PC-3 (cell line): ENCODE measurements around the gene SEMA3C. TPM values are rescaled to one million over a fixed set of nuclear protein-coding genes. Genes with fewer than 3 reads are reported as not detected.

Source experiments
- ATAC-seq: fragments of 200-7000 bp; cut with Tn5 transposase; 2 replicates; pipeline ENCODE4 v1.9.1; 2020; ENCODE audit warnings: mild to moderate bottlenecking, moderate library complexity
- BruUV-seq: library from RNA; stranded (reverse); fragments of 400-500 nt; replicated peaks from 2 replicates; lab custom pipeline; 2021; lab: Mats Ljungman, UMichigan
- CTCF ChIA-PET: fragments of 300-600 bp; sonication (Branson Sonifier 250); formaldehyde crosslinking; loops from one replicate; lab custom pipeline; 2022; ENCODE audit warnings: antibody characterized with exemption; lab: Charles Lee
- POLR2A ChIA-PET: fragments of 300-600 bp; sonication (Branson Sonifier 250); formaldehyde crosslinking; loops from one replicate; lab custom pipeline; 2022; ENCODE audit warnings: antibody characterized with exemption; ENCODE audit not compliant: unreplicated experiment; lab: Charles Lee
- DNase-seq: peaks from one replicate; pipeline ENCODE4 v3.0.0-alpha.2; 2015
- H2AFZ ChIP-seq: fragments of 300-600 bp; sonication (generic); 2 replicates; pipeline ENCODE4 v1.6.0; 2016; ENCODE audit warnings: antibody characterized with exemption, low read length
- H3F3A ChIP-seq: fragments of 300-600 bp; sonication (generic); one replicate; pipeline ENCODE4 v1.6.0; 2017; ENCODE audit warnings: antibody characterized with exemption, low read length, control low read depth, mild to moderate bottlenecking; ENCODE audit not compliant: unreplicated experiment
- H3K27ac ChIP-seq: fragments of 300-600 bp; sonication (generic); 2 replicates; pipeline ENCODE4 v1.5.1; 2016; ENCODE audit warnings: mild to moderate bottlenecking, low read length
- H3K27me3 ChIP-seq: fragments of 300-600 bp; sonication (generic); 2 replicates; pipeline ENCODE4 v1.6.1; 2016; ENCODE audit warnings: low read length, mixed read lengths
- H3K36me3 ChIP-seq: fragments of 300-600 bp; sonication (generic); 2 replicates; pipeline ENCODE4 v1.6.1; 2016; ENCODE audit warnings: low read depth, mixed run types, low read length, mixed read lengths
- H3K4me1 ChIP-seq: fragments of 300-600 bp; sonication (generic); 2 replicates; pipeline ENCODE4 v1.5.1; 2016; ENCODE audit warnings: low read length; ENCODE audit not compliant: insufficient read depth
- H3K4me2 ChIP-seq: fragments of 300-600 bp; sonication (generic); 2 replicates; pipeline ENCODE4 v1.6.0; 2016; ENCODE audit warnings: low read length
- H3K4me3 ChIP-seq: fragments of 300-600 bp; sonication (generic); 2 replicates; pipeline ENCODE4 v1.5.1; 2016; ENCODE audit warnings: mild to moderate bottlenecking, low read length, mixed read lengths
- H3K79me2 ChIP-seq: fragments of 300-600 bp; sonication (generic); 2 replicates; pipeline ENCODE4 v1.6.1; 2017; ENCODE audit warnings: low read length, mixed read lengths
- H3K9ac ChIP-seq: fragments of 300-600 bp; sonication (generic); 2 replicates; pipeline ENCODE4 v1.6.0; 2016; ENCODE audit warnings: mild to moderate bottlenecking, low read length
- H3K9me2 ChIP-seq: fragments of 300-600 bp; sonication (generic); replicated peaks from 2 replicates; pipeline ENCODE4 v1.6.1; 2016; ENCODE audit warnings: mixed run types, low read length, mixed read lengths
- H3K9me3 ChIP-seq: fragments of 300-600 bp; sonication (generic); 2 replicates; pipeline ENCODE4 v1.6.1; 2016; ENCODE audit warnings: low read length, mixed read lengths
- H4K20me1 ChIP-seq: fragments of 300-600 bp; sonication (generic); 2 replicates; pipeline ENCODE4 v1.6.1; 2016; ENCODE audit warnings: low read length, mixed read lengths
- EZH2 ChIP-seq: fragments of 300-600 bp; sonication (generic); IDR thresholded peaks from one replicate; pipeline ENCODE4 v1.6.1; 2017; ENCODE audit warnings: antibody characterized with exemption, mild to moderate bottlenecking, low read length; ENCODE audit not compliant: unreplicated experiment
- EZH2phosphoT487 ChIP-seq: fragments of 300-600 bp; sonication (generic); IDR thresholded peaks from 2 replicates; pipeline ENCODE4 v1.6.1; 2018; ENCODE audit warnings: mild to moderate bottlenecking, antibody characterized with exemption, low read length, borderline replicate concordance
- intact Hi-C: fragments of 100-400 bp; cut with micrococcal nuclease; formaldehyde crosslinking; loops from 2 replicates; pipeline ENCODE4 v1.9.0; 2023
- total RNA-seq: library from RNA; depleted of rRNA; stranded (reverse); fragments of >200 nt; gene quantifications from 2 replicates; pipeline ENCODE4 v1.2.3, GENCODE V29; 2014
- TF ChIP-seq, protein P1 (sequence below): fragments of 300-600 bp; sonication (generic); conservative IDR thresholded peaks from 2 replicates; pipeline ENCODE4 v1.5.1; 2017; ENCODE audit warnings: antibody characterized with exemption, low read depth, mild to moderate bottlenecking, low read length

The SEMA3C gene
- total RNA-seq, 1 experiment from 2014 or later: 28.0 TPM

DNA sequence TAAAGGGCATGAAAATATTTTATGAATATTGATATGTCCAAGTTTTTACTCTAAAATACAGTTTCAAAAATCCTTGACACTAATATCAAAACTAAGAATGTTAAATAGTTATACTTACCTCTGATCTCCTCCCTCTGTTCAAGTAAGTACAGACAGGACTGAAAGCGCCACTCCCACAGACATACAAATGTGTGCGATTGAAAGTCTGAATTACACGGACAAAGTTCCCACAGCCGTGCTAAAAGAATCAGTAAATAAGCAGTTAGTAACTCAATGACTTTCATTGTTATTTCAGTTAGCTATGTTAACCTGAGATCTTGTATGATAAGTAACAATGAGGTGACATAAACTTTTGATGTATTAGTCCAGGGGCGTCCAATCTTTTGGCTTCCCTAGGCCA lies 100.7 kb downstream of the SEMA3C start:
- POLR2A ChIA-PET: no interaction called here
- Histone ChIP-seq H3F3A (no peaks in the 10 kb centered on the region), H4K20me1 (no peaks in the 10 kb centered on the region), H2AFZ (no peak overlapping the region), H3K79me2 (no peaks in the 10 kb centered on the region), H3K27ac (no peak overlapping the region), H3K36me3 (peaks cover 12% of the 10 kb centered on the region), H3K9me2 (no peaks in the 10 kb centered on the region), H3K9me3 (no peaks in the 10 kb centered on the region), H3K9ac (no peak overlapping the region), H3K27me3 (no peaks in the 10 kb centered on the region), H3K4me1 (peaks cover 8% of the 10 kb centered on the region; the same call in 1 of the 2 replicates), H3K4me2 (no peak overlapping the region), H3K4me3 (no peak overlapping the region)
- no TSS peak for BruUV-seq
- TF ChIP-seq EZH2 (no peak), EZH2phosphoT487 (no peak)
- TF ChIP-seq, protein P1, sequence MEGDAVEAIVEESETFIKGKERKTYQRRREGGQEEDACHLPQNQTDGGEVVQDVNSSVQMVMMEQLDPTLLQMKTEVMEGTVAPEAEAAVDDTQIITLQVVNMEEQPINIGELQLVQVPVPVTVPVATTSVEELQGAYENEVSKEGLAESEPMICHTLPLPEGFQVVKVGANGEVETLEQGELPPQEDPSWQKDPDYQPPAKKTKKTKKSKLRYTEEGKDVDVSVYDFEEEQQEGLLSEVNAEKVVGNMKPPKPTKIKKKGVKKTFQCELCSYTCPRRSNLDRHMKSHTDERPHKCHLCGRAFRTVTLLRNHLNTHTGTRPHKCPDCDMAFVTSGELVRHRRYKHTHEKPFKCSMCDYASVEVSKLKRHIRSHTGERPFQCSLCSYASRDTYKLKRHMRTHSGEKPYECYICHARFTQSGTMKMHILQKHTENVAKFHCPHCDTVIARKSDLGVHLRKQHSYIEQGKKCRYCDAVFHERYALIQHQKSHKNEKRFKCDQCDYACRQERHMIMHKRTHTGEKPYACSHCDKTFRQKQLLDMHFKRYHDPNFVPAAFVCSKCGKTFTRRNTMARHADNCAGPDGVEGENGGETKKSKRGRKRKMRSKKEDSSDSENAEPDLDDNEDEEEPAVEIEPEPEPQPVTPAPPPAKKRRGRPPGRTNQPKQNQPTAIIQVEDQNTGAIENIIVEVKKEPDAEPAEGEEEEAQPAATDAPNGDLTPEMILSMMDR: no peak
- ATAC-seq (no peak), DNase-seq (no peak)
- CTCF ChIA-PET: no interaction called here
- intact Hi-C loops: no loop called here

DNA sequence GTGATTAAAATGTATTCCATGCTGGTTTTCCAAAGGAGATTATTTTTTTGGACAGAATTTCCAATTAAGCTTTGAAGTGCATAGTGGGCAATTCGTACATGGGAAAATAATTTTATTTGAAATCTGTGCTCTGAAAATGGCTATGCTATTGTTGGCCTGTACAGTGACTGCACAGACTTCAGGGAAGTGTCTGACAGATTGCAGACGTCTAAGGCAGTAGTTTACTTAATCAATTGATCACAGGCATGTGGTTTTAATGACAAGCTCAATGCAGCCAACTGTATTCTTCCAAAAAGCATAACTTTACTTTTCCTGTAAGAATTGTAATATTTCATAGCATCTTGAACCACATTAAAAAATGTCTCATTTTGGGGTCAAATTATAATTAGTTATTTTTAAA lies 102.0 kb downstream of the SEMA3C start:
- H3K36me3 ChIP-seq: peaks cover 12% of the 10 kb centered on the region
- H3F3A ChIP-seq: no peaks in the 10 kb centered on the region
- peaks cover 8% of the 10 kb centered on the region; the same call in 1 of the 2 replicates for H3K4me1 ChIP-seq
- POLR2A ChIA-PET: interaction anchor here (0.6 to 0.7 kb wide), 2 partner anchors 540 to 1148 kb away, joined by 5 read pairs; no protein-coding TSS in a partner anchor
- CTCF ChIA-PET: interaction anchor here (0.7 kb wide), 1 partner anchor 11 kb away, joined by 3 read pairs; no protein-coding TSS in a partner anchor
- TF ChIP-seq EZH2phosphoT487: no peak
- TF ChIP-seq, protein P1: no peak
- no peak for TF ChIP-seq EZH2
- intact Hi-C loops: no loop called here
- DNase-seq (no peak), ATAC-seq (no peak)
- no peaks in the 10 kb centered on the region for H3K9me3 ChIP-seq
- no peak overlapping the region for H3K9ac ChIP-seq
- no peaks in the 10 kb centered on the region for H3K9me2 ChIP-seq
- H4K20me1 ChIP-seq: no peaks in the 10 kb centered on the region
- H3K27ac ChIP-seq: no peak overlapping the region
- H3K4me2 ChIP-seq: no peak overlapping the region
- no peak overlapping the region for H3K4me3 ChIP-seq
- no peaks in the 10 kb centered on the region for H3K79me2 ChIP-seq
- no peak overlapping the region for H2AFZ ChIP-seq
- H3K27me3 ChIP-seq: no peaks in the 10 kb centered on the region
- no TSS peak for BruUV-seq

DNA sequence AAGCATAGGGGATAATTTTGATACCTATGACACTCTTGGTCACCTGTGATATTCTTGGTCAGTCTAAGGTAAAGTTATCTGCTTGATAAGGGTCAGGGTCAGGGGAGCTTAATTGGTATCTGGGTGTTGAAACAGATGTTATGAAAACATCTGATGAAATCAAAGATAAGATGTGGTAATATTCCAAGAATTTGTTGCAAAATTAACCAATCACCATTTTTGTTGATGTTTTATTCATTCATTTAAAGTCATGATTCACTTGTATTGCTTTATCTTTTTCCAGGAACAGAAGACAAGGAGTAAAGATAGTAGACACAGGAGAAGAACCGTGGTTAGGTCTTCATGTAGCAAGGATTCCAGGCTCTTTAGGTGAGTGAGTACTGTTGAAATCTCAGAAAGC lies 103.1 kb downstream of the SEMA3C start:
- TF ChIP-seq EZH2phosphoT487: no peak
- TF ChIP-seq EZH2: no peak
- TF ChIP-seq, protein P1: no peak
- no peak overlapping the region for H3K4me2 ChIP-seq
- BruUV-seq: no TSS peak
- no peak for DNase-seq
- POLR2A ChIA-PET: no interaction called here
- no peak overlapping the region for H3K4me3 ChIP-seq
- peaks cover 2% of the 10 kb centered on the region; the same call in 1 of the 2 replicates for H3K4me1 ChIP-seq
- H3K36me3 ChIP-seq: peaks cover 12% of the 10 kb centered on the region
- ATAC-seq: no peak
- H3K79me2 ChIP-seq: no peaks in the 10 kb centered on the region
- H3F3A ChIP-seq: no peaks in the 10 kb centered on the region
- no peak overlapping the region for H3K9ac ChIP-seq
- no peaks in the 10 kb centered on the region for H4K20me1 ChIP-seq
- H2AFZ ChIP-seq: no peak overlapping the region
- no peaks in the 10 kb centered on the region for H3K9me3 ChIP-seq
- CTCF ChIA-PET: no interaction called here
- H3K27me3 ChIP-seq: no peaks in the 10 kb centered on the region
- no peaks in the 10 kb centered on the region for H3K9me2 ChIP-seq
- intact Hi-C loops: no loop called here
- H3K27ac ChIP-seq: no peak overlapping the region
